GM18517 (cell line): ENCODE results near the gene HDAC5.
"Not testable (repeated sequence)": the region's sequence is repeated elsewhere in the genome, so short reads cannot be mapped to it uniquely, and the experiment has no call there.

Experiments
- ATAC-seq: cut with Tn5 transposase; IDR thresholded peaks from one replicate; pipeline ENCODE4 v1.9.1; 2021; ENCODE audit warnings: mild to moderate bottlenecking, moderate library complexity; ENCODE audit not compliant: unreplicated experiment

HDAC5 gene

GRCh38 chr17:44071198-44071520 lies 52.3 kb downstream of the HDAC5 start:
- peak; percentile 28 for ATAC-seq

GRCh38 chr17:44070455-44071197 lies 52.8 kb downstream of the HDAC5 start, which contains the start of gene G6PC3:
G6PC3 (plus strand) TSS chr17:44070735; CDS start chr17:44070966, 231 bp downstream.
- ATAC-seq: peak; percentile 57

GRCh38 chr17:44069974-44070454 lies 53.4 kb downstream of the HDAC5 start:
- ATAC-seq: peak; percentile 7

- ATAC-seq: no peak
These were observed 55.9 kb downstream of the HDAC5 start for GRCh38 chr17:44067545-44067940.

GRCh38 chr17:44066204-44066930 lies 57.1 kb downstream of the HDAC5 start, which contains the start of gene LSM12:
LSM12 (minus strand) TSS chr17:44066671; CDS start chr17:44066587, 84 bp downstream.
- ATAC-seq: peak; percentile 51

- ATAC-seq: no peak
These were observed 57.7 kb downstream of the HDAC5 start for GRCh38 chr17:44065668-44066203.

GRCh38 chr17:44063704-44064639 lies 59.5 kb downstream of the HDAC5 start:
- no peak for ATAC-seq

GRCh38 chr17:44062871-44063270 lies 60.6 kb downstream of the HDAC5 start:
- ATAC-seq: no peak

- no peak for ATAC-seq
These were observed 62.0 kb downstream of the HDAC5 start for GRCh38 chr17:44061446-44061845.

- no peak for ATAC-seq
These were observed 64.1 kb downstream of the HDAC5 start for GRCh38 chr17:44059101-44059892.

- ATAC-seq: no peak
These were observed 70.1 kb downstream of the HDAC5 start for GRCh38 chr17:44053125-44053872.

- ATAC-seq: no peak
These were observed 74.0 kb downstream of the HDAC5 start for GRCh38 chr17:44049294-44050060.

- not testable (repeated sequence) for ATAC-seq
These were observed 76.5 kb downstream of the HDAC5 start for GRCh38 chr17:44046893-44047292.

- no peak for ATAC-seq
These were observed 78.0 kb downstream of the HDAC5 start for GRCh38 chr17:44045486-44045885.

- no peak for ATAC-seq
These were observed 79.4 kb downstream of the HDAC5 start for GRCh38 chr17:44044071-44044470.

GRCh38 chr17:44043272-44043696 lies 80.2 kb downstream of the HDAC5 start:
- ATAC-seq: no peak

GRCh38 chr17:44039829-44040635 lies 83.4 kb downstream of the HDAC5 start:
- no peak for ATAC-seq

GRCh38 chr17:44038604-44039011 lies 84.8 kb downstream of the HDAC5 start:
- no peak for ATAC-seq
